Endodermal cell (in vitro differentiated cells): ENCODE results near the gene MZT1. TPM values are rescaled to one million over a fixed set of nuclear protein-coding genes. Genes with fewer than 3 reads are reported as not detected.

Source experiments
- DNase-seq: peaks from one replicate; pipeline ENCODE4 v3.0.0-alpha.2; 2017
- H3K27ac ChIP-seq: 2 replicates; pipeline ENCODE4 v1.5.1; 2013; ENCODE audit warnings: mild to moderate bottlenecking, low read depth, low read length, moderate library complexity
- H3K27me3 ChIP-seq: 2 replicates; pipeline ENCODE4 v1.6.1; 2013; ENCODE audit warnings: mild to moderate bottlenecking, low read length, moderate library complexity; ENCODE audit not compliant: insufficient read depth, control insufficient read depth, poor library complexity, severe bottlenecking
- H3K36me3 ChIP-seq: 2 replicates; pipeline ENCODE4 v1.7.0; 2013; ENCODE audit warnings: mild to moderate bottlenecking, low read length, moderate library complexity; ENCODE audit not compliant: control insufficient read depth, insufficient read depth
- H3K4me1 ChIP-seq: one replicate; pipeline ENCODE4 v1.7.0; 2013; ENCODE audit warnings: low read length; ENCODE audit not compliant: control insufficient read depth, insufficient read depth
- H3K4me3 ChIP-seq: 2 replicates; pipeline ENCODE4 v1.5.1; 2013; ENCODE audit warnings: mild to moderate bottlenecking, low read length, moderate library complexity
- H3K9ac ChIP-seq: 2 replicates; pipeline ENCODE4 v1.6.1; 2013; ENCODE audit warnings: mild to moderate bottlenecking, low read length, moderate library complexity; ENCODE audit not compliant: poor library complexity, severe bottlenecking; ENCODE audit errors: extremely low read depth
- H3K9me3 ChIP-seq: 2 replicates; pipeline ENCODE4 v1.6.1; 2013; ENCODE audit warnings: mild to moderate bottlenecking, low read length, moderate library complexity; ENCODE audit not compliant: control insufficient read depth
- H3K27ac Mint-ChIP-seq: 2 replicates; pipeline ENCODE4 v1.8.0; 2020; ENCODE audit warnings: mixed read lengths
- H3K27me3 Mint-ChIP-seq: 2 replicates; pipeline ENCODE4 v1.8.0; 2021; ENCODE audit warnings: mild to moderate bottlenecking, mixed read lengths; ENCODE audit not compliant: insufficient read depth
- H3K36me3 Mint-ChIP-seq: 2 replicates; pipeline ENCODE4 v1.8.0; 2020; ENCODE audit warnings: low read depth, mixed read lengths
- H3K4me1 Mint-ChIP-seq: 2 replicates; pipeline ENCODE4 v1.8.0; 2020; ENCODE audit warnings: mixed read lengths
- H3K4me3 Mint-ChIP-seq: 2 replicates; pipeline ENCODE4 v1.8.0; 2020; ENCODE audit warnings: mild to moderate bottlenecking, moderate library complexity, mixed read lengths
- H3K9me3 Mint-ChIP-seq: 2 replicates; pipeline ENCODE4 v1.8.0; 2020; ENCODE audit warnings: mild to moderate bottlenecking, mixed read lengths
- CTCF ChIP-seq: fragments of 200-600 bp; sonication (generic); conservative IDR thresholded peaks from 2 replicates; pipeline ENCODE4 v1.5.0; 2021; ENCODE audit warnings: antibody characterized with exemption, mild to moderate bottlenecking
- WGBS, 2 experiments: methylation state at CpG; one replicate each; pipeline versions ENCODE4 v1.1.5 to v1.1.7; 2013; ENCODE audit warnings: missing lambda C conversion rate in 2 of 2, mixed read lengths in 1 of 2; ENCODE audit not compliant: insufficient coverage in 1 of 2, insufficient read length in 1 of 2; 5-methylcytosine and 5-hydroxymethylcytosine counted together
- total RNA-seq, 2 donors: library from RNA; stranded (reverse); fragmentation: NEBNext Ultra II Directional in 1 of 2; extraction: Animal tissue kit (Norgen Biotek cat#: 25700) in 1 of 2; gene quantifications; 2 replicates in 1 of 2; 3 replicates in 1 of 2; pipeline ENCODE4 v1.2.1, GENCODE V29; 2021

MZT1 gene
- total RNA-seq, 2 donors from 2014 or later, result 22.0 to 27.5 TPM

- Histone ChIP-seq H3K4me1 (no peaks in the 10 kb centered on the region), H3K4me3 (no peak overlapping the region), H3K36me3 (no peaks in the 10 kb centered on the region), H3K27me3 (no peaks in the 10 kb centered on the region), H3K9me3 (no peaks in the 10 kb centered on the region), H3K9ac (no peak overlapping the region), H3K27ac (no peak overlapping the region)
- TF ChIP-seq CTCF, result no peak
- DNase-seq, result no peak
- H3K27me3 Mint-ChIP-seq, result no peaks in the 10 kb centered on the region
- WGBS, 2 experiments, result 80 to 100% methylated on average over 1 of the region's 1 CpG
- no peak overlapping the region for H3K4me3 Mint-ChIP-seq
- H3K9me3 Mint-ChIP-seq, result no peaks in the 10 kb centered on the region
- no peak overlapping the region for H3K27ac Mint-ChIP-seq
- no peaks in the 10 kb centered on the region for H3K4me1 Mint-ChIP-seq
- no peaks in the 10 kb centered on the region for H3K36me3 Mint-ChIP-seq
Observed at GRCh38 chr13:72666391-72666790, 61.0 kb downstream of the MZT1 start.

GRCh38 chr13:72662548-72662947 is 64.9 kb downstream of the MZT1 start:
- no peaks in the 10 kb centered on the region for H3K4me1 Mint-ChIP-seq

More at GRCh38 chr13:72662548-72662947, 64.9 kb downstream of the MZT1 start:
- no peaks in the 10 kb centered on the region for H3K27me3 ChIP-seq
- H3K9ac ChIP-seq, result no peak overlapping the region
- Mint-ChIP-seq H3K27ac (no peak overlapping the region), H3K9me3 (no peaks in the 10 kb centered on the region), H3K27me3 (no peaks in the 10 kb centered on the region), H3K36me3 (no peaks in the 10 kb centered on the region), H3K4me3 (no peak overlapping the region)
- H3K9me3 ChIP-seq, result no peaks in the 10 kb centered on the region
- TF ChIP-seq CTCF, result no peak
- H3K4me1 ChIP-seq, result no peaks in the 10 kb centered on the region
- no peak for DNase-seq
- H3K36me3 ChIP-seq, result no peaks in the 10 kb centered on the region
- no peak overlapping the region for H3K27ac ChIP-seq
- H3K4me3 ChIP-seq, result no peak overlapping the region

Other genes with a start within 250 kb of the MZT1 start
- gene BORA, start 294 bp upstream of the MZT1 start, total RNA-seq, result 10 to 100 TPM; 14.4 to 22.5 TPM
- gene DIS3, start 54.3 kb upstream of the MZT1 start, total RNA-seq, result 10 to 100 TPM; 32.9 to 36.9 TPM
- gene PIBF1, start 54.5 kb upstream of the MZT1 start, total RNA-seq, result 10 to 100 TPM; 25.6 to 35.2 TPM